Smooth muscle cell (in vitro differentiated cells): ENCODE measurements around the gene TLN1. TPM values are rescaled to one million over a fixed set of nuclear protein-coding genes. Genes with fewer than 3 reads are reported as not detected.

Experiments
- DNase-seq: peaks from one replicate; lab custom pipeline; 2025; ENCODE audit not compliant: unreplicated experiment; lab: John Stamatoyannopoulos, UW
- H2AFZ ChIP-seq: fragments of 200-600 bp; sonication (generic); 2 replicates; pipeline ENCODE4 v1.6.0; 2016; ENCODE audit warnings: antibody characterized with exemption, low read depth, mild to moderate bottlenecking
- H3F3A ChIP-seq: fragments of 200-600 bp; sonication (generic); 2 replicates; pipeline ENCODE4 v1.6.0; 2017; ENCODE audit warnings: antibody characterized with exemption, low read depth
- H3K27ac ChIP-seq: fragments of 200-600 bp; sonication (generic); 2 replicates; pipeline ENCODE4 v1.5.1; 2016; ENCODE audit warnings: low read depth, mild to moderate bottlenecking
- H3K27me3 ChIP-seq: fragments of 200-600 bp; sonication (generic); 2 replicates; pipeline ENCODE4 v1.6.1; 2016; ENCODE audit warnings: low read depth, mild to moderate bottlenecking
- H3K36me3 ChIP-seq: fragments of 200-600 bp; sonication (generic); 2 replicates; pipeline ENCODE4 v1.5.1; 2016; ENCODE audit warnings: low read depth
- H3K4me1 ChIP-seq: fragments of 200-600 bp; sonication (generic); 2 replicates; pipeline ENCODE4 v1.5.1; 2016; ENCODE audit warnings: low read depth
- H3K4me2 ChIP-seq: fragments of 200-600 bp; sonication (generic); 2 replicates; pipeline ENCODE4 v1.6.0; 2016; ENCODE audit warnings: mild to moderate bottlenecking
- H3K4me3 ChIP-seq: fragments of 200-600 bp; sonication (generic); 2 replicates; pipeline ENCODE4 v1.5.1; 2016; ENCODE audit warnings: mild to moderate bottlenecking
- H3K79me2 ChIP-seq: fragments of 200-600 bp; sonication (generic); 2 replicates; pipeline ENCODE4 v1.6.0; 2016; ENCODE audit warnings: low read depth, mild to moderate bottlenecking
- H3K9ac ChIP-seq: fragments of 200-600 bp; sonication (generic); 2 replicates; pipeline ENCODE4 v1.6.0; 2016; ENCODE audit warnings: low read depth
- H3K9me3 ChIP-seq: fragments of 200-600 bp; sonication (generic); replicated peaks from 2 replicates; pipeline ENCODE4 v1.5.1; 2016; ENCODE audit warnings: low read depth
- H4K20me1 ChIP-seq: fragments of 200-600 bp; sonication (generic); 2 replicates; pipeline ENCODE4 v1.6.0; 2016; ENCODE audit warnings: low read depth
- WGBS: methylation state at CpG from one replicate; pipeline ENCODE4 v1.1.7; 2016; ENCODE audit warnings: low lambda C conversion rate; 5-methylcytosine and 5-hydroxymethylcytosine counted together
- polyA plus RNA-seq: library from polyadenylated mRNA; unstranded; fragments of >200 nt; fragmentation: Nextera tagmentation; extraction: Ambion mirVana; gene quantifications from 2 replicates; pipeline ENCODE4 v1.2.1, GENCODE V29; 2016
- total RNA-seq: library from RNA; depleted of rRNA; stranded (reverse); fragments of >200 nt; gene quantifications from 2 replicates; pipeline ENCODE4 v1.2.3, GENCODE V29; 2014
- TF ChIP-seq, protein P1 (sequence below): fragments of 200-600 bp; sonication (generic); IDR thresholded peaks from 2 replicates; pipeline ENCODE4 v1.5.1; 2017; ENCODE audit warnings: borderline replicate concordance, mild to moderate bottlenecking, antibody characterized with exemption; ENCODE audit not compliant: insufficient read depth, poor library complexity, severe bottlenecking

Gene TLN1
- total and polyA plus RNA-seq, 2 experiments from 2014 or later: 130 to 145 TPM

DNA sequence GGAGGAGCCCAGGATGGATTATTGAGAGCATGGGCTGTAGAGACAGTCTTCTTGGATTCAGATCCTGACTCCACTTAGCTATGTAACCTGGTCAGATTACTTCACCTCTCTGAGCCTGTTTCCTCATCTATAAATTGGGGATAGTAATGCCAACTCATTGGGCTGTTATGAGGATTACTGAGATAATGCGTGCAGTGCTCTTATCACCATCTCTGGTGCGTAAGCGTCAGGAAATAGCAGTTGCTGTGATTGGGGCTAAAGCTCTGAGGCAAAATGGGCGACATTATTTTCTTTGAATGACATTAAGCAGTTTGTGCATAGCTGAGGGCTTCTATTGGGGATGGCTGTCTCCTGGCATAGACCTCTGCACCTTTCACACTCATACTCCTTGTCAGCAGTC lies 23.1 kb upstream of the TLN1 start:
- Histone ChIP-seq H2AFZ (no peak overlapping the region), H3F3A (no peaks in the 10 kb centered on the region), H3K36me3 (peaks cover 4% of the 10 kb centered on the region), H3K27me3 (peaks cover 6% of the 10 kb centered on the region), H3K79me2 (peaks cover 4% of the 10 kb centered on the region), H3K9me3 (no peaks in the 10 kb centered on the region), H3K4me3 (no peak overlapping the region), H3K4me1 (no peaks in the 10 kb centered on the region), H4K20me1 (no peaks in the 10 kb centered on the region), H3K9ac (no peak overlapping the region), H3K4me2 (no peak overlapping the region), H3K27ac (no peak overlapping the region)
- TF ChIP-seq, protein P1, sequence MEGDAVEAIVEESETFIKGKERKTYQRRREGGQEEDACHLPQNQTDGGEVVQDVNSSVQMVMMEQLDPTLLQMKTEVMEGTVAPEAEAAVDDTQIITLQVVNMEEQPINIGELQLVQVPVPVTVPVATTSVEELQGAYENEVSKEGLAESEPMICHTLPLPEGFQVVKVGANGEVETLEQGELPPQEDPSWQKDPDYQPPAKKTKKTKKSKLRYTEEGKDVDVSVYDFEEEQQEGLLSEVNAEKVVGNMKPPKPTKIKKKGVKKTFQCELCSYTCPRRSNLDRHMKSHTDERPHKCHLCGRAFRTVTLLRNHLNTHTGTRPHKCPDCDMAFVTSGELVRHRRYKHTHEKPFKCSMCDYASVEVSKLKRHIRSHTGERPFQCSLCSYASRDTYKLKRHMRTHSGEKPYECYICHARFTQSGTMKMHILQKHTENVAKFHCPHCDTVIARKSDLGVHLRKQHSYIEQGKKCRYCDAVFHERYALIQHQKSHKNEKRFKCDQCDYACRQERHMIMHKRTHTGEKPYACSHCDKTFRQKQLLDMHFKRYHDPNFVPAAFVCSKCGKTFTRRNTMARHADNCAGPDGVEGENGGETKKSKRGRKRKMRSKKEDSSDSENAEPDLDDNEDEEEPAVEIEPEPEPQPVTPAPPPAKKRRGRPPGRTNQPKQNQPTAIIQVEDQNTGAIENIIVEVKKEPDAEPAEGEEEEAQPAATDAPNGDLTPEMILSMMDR: no peak
- DNase-seq: no peak
- 86% methylated on average over 4 of the region's 4 CpGs for WGBS

DNA sequence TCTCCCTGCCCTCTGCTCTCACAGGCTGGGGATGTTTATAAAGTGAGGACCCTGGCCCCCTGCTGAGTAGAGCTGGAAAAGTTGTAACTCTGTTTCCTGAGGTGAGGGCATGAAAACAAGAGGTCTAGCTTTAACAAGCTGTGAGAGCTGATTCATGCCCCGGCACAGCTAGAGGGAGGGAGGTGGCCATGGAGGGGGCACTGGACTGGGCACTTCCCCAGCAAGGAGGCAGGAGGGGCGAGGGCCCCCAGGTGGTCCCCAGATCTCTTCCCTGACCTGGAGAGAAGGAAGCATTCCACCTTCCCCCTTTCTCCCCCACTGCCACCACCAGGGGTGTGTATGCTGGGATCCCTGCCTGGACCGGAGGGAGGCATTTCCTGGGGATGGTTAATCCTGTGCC lies 22.3 kb upstream of the TLN1 start, which contains the start of gene MSMP:
Gene MSMP (minus strand): TSS at position 13 of the 400 bp plus-strand sequence. CDS start 147 bp downstream, outside the sequence.
- peaks cover 4% of the 10 kb centered on the region for H3K36me3 ChIP-seq
- 67% methylated on average over 3 of the region's 3 CpGs for WGBS
- no peaks in the 10 kb centered on the region for H4K20me1 ChIP-seq

DNA sequence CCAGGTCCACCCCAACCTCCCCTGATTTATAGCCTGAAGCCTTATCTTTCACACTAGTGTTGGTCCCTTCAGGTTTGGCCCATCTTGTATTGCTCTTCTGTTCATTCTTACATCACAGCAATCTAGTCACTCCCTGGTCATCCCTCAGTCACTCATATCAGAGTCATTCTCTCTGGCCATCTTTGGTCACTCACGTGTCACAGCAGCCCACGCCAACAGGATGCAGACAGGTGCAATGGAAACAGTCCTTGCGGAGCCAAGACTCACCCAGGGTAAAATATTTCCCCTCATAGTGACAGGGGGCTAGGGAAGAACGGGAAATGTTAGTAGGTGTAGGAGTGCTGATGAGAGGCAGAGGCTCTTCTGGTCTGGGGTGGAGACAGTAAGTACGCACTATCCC lies 21.5 kb upstream of the TLN1 start:
- 97% methylated on average over 5 of the region's 5 CpGs for WGBS
- H3K9me3 ChIP-seq: no peaks in the 10 kb centered on the region
- H3K79me2 ChIP-seq: peaks cover 18% of the 10 kb centered on the region
- no peak overlapping the region for H3K4me3 ChIP-seq
- no peak overlapping the region for H3K4me2 ChIP-seq
- no peak overlapping the region for H3K27ac ChIP-seq
- no peak overlapping the region for H2AFZ ChIP-seq
- H3K27me3 ChIP-seq: peaks cover 6% of the 10 kb centered on the region
- DNase-seq: no peak
- H4K20me1 ChIP-seq: no peaks in the 10 kb centered on the region
- H3K4me1 ChIP-seq: no peaks in the 10 kb centered on the region
- no peaks in the 10 kb centered on the region for H3F3A ChIP-seq
- peaks cover 4% of the 10 kb centered on the region for H3K36me3 ChIP-seq
- TF ChIP-seq, protein P1: no peak
- no peak overlapping the region for H3K9ac ChIP-seq

More for the DNA sequence above, 22.3 kb upstream of the TLN1 start, which contains the start of gene MSMP:
- H3K79me2 ChIP-seq: peaks cover 10% of the 10 kb centered on the region
- H3F3A ChIP-seq: no peaks in the 10 kb centered on the region
- no peaks in the 10 kb centered on the region for H3K9me3 ChIP-seq
- no peak within 1 kb of the TSS for H2AFZ ChIP-seq
- no peak within 1 kb of the TSS for H3K9ac ChIP-seq
- no peak for DNase-seq
- TF ChIP-seq, protein P1: no peak
- H3K4me3 ChIP-seq: no peak within 1 kb of the TSS
- no peak within 1 kb of the TSS for H3K4me2 ChIP-seq
- H3K4me1 ChIP-seq: no peaks in the 10 kb centered on the region
- no peak within 1 kb of the TSS for H3K27ac ChIP-seq
- H3K27me3 ChIP-seq: peaks cover 6% of the 10 kb centered on the region

DNA sequence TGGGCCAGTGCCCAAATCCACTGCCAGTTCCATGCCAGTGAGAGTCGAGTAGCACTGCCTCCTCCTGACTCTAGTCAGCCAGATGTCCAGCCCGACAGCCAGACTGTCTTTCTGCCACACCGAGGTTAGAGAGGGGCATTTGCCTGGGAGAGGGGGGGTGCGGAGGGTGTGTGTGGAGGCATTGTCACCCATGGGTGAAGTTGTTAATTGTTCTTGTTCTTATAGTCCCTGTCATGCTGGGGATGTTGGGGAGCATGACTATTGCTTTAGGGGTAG lies 18.2 kb upstream of the TLN1 start:
- H3K27ac ChIP-seq: peak overlapping the region; percentile 44
- peaks cover 24% of the 10 kb centered on the region for H3K4me1 ChIP-seq
- H3K4me3 ChIP-seq: peak overlapping the region; percentile 94
- DNase-seq: no peak
- H3K4me2 ChIP-seq: peak overlapping the region; percentile 98
- WGBS: 88% methylated on average over 4 of the region's 4 CpGs
- no peaks in the 10 kb centered on the region for H3F3A ChIP-seq
- peaks cover 4% of the 10 kb centered on the region for H3K36me3 ChIP-seq
- H4K20me1 ChIP-seq: peaks cover 32% of the 10 kb centered on the region
- no peak overlapping the region for H2AFZ ChIP-seq
- H3K79me2 ChIP-seq: peaks cover 51% of the 10 kb centered on the region
- no peak overlapping the region for H3K9ac ChIP-seq
- no peaks in the 10 kb centered on the region for H3K27me3 ChIP-seq
- TF ChIP-seq, protein P1: no peak
- H3K9me3 ChIP-seq: no peaks in the 10 kb centered on the region
